ENCODE data around the gene SART3.

GRCh38 chr12:108516511-108517275 lies 44.3 kb downstream of the SART3 start:
- no peak for TF ChIP-seq POLR2AphosphoS5 (IDR thresholded peaks at IDR 0.05; ENCODE audit: low read depth, low read length)
- no peak; the same call in 1 of the 2 replicates for TF ChIP-seq CTCF (IDR thresholded peaks at IDR 0.05)
- no peak for TF ChIP-seq MAX (IDR thresholded peaks at IDR 0.05; ENCODE audit: low read depth)
- TF ChIP-seq TAF1 (IDR thresholded peaks at IDR 0.05; ENCODE audit: borderline replicate concordance, low read depth, low read length): no peak
- TF ChIP-seq MEF2A (IDR thresholded peaks at IDR 0.05; ENCODE audit: borderline replicate concordance, low read depth): no peak
- TF ChIP-seq RAD21 (IDR thresholded peaks at IDR 0.05; ENCODE audit: low read length): no peak
- no peak for TF ChIP-seq CHD2 (IDR thresholded peaks at IDR 0.05; ENCODE audit: low read length, partially characterized antibody)
- TF ChIP-seq FOXM1 (IDR thresholded peaks at IDR 0.05; ENCODE audit: low read depth): no peak
